GM18498 (cell line): ENCODE results near the gene CYP4A11.
"Not testable (repeated sequence)": the region's sequence is repeated elsewhere in the genome, so short reads cannot be mapped to it uniquely, and the experiment has no call there.

ENCODE experiments used
- ATAC-seq: cut with Tn5 transposase; IDR thresholded peaks from one replicate; pipeline ENCODE4 v1.9.1; 2021; ENCODE audit warnings: mild to moderate bottlenecking, moderate library complexity; ENCODE audit not compliant: unreplicated experiment

Gene CYP4A11

DNA sequence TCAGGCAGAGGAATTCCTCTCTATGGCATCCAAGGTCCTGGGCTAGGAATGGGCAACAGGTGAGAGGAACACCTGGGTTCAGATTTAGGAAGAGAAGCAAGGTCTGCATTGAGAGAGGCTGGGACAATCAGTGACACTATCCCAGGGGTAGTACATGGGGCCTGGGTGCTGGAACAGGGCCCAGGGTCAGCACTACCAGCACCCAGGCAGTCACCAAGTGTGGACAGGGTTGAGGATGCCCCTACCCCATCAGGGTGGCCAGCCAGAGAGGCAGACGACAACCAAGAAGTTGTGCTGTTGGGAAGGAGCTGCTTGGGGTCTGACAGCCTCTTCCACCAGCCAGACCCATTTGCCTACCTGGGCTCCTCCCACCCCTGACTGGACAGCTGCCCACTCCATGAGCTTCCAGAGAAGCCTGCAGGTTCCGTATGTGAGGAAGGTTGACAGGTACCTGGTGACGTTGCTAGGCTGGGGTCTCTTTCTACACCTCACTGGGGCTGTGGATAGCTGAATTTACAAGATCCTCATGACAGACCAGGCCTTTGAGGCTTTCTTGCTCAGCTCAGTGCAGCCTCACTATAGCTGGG is 13.9 kb downstream of the CYP4A11 start:
- ATAC-seq: no peak

DNA sequence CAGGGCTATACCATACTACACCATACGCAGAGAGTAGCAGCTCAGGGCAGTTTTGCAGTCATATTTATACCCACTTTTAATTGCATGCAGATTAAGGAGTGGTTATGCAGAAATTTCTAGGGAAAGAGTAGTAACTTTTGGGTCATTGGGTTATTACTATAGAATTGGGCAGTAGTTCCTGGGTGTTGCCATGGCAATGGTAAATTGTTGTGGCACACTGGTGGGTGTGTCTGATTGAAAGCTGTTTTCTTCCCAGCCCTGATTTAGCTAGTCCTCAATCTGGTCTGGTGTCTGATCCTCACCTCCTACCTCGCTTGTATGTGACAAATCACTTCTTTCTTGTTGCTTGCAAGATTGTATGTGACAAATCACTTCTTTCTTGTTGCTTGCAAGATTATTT is 30.5 kb downstream of the CYP4A11 start:
- ATAC-seq: no peak

- ATAC-seq: no peak
Measured at GRCh38 chr1:46903481-46903880, 37.8 kb downstream of the CYP4A11 start.

DNA sequence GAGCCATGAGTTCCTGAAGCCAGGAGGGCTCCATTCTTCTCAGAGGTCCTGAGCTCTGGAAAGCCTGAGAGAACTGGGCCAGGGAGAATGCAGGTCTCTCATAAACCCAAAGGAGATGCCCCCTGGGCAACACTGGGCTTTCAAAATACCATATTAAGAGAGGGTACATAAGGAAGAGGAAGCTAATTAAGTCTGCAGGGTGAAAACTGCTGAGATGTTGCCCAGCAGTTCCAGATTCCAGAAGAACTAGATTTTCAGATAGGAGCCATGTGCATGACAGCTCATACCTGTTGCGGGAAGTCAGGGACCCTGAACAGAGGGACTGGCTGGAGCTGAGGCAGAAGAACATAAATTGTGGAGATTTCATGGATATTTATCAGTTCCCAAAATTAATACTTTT is 40.9 kb downstream of the CYP4A11 start:
- no peak for ATAC-seq

GRCh38 chr1:46881656-46882055 is 59.6 kb downstream of the CYP4A11 start:
- not testable (repeated sequence) for ATAC-seq
